Measurements from ENCODE around the gene ZDHHC13. TPM values are rescaled to one million over a fixed set of nuclear protein-coding genes. Genes with fewer than 3 reads are reported as not detected.

Gene ZDHHC13
- polyA plus RNA-seq, 1 donor = 6.7 TPM

- DNase-seq = no peak
These were observed 92.1 kb downstream of the ZDHHC13 start for GRCh38 chr11:19208959-19209546.

- no peak for DNase-seq
These were observed 92.8 kb downstream of the ZDHHC13 start for GRCh38 chr11:19209617-19210370.

GRCh38 chr11:19216021-19216420 lies 99.1 kb downstream of the ZDHHC13 start:
- no peak for DNase-seq

GRCh38 chr11:19216709-19217374 lies 99.9 kb downstream of the ZDHHC13 start:
- DNase-seq = no peak

GRCh38 chr11:19218216-19218615 lies 101.2 kb downstream of the ZDHHC13 start:
- no peak for DNase-seq

GRCh38 chr11:19218786-19219460 lies 102.0 kb downstream of the ZDHHC13 start:
- DNase-seq = peak; percentile 62

GRCh38 chr11:19220903-19221724 lies 104.1 kb downstream of the ZDHHC13 start:
- no peak for DNase-seq

- no peak for DNase-seq
These were observed 108.2 kb downstream of the ZDHHC13 start for GRCh38 chr11:19225123-19225522.

- DNase-seq = no peak
These were observed 108.6 kb downstream of the ZDHHC13 start for GRCh38 chr11:19225581-19225980.

Other genes with a start within 250 kb of the ZDHHC13 start
- not detected for gene MRGPRX1, start 177.8 kb upstream of the ZDHHC13 start, polyA plus RNA-seq (ENCODE audit: insufficient read length)
- gene MRGPRX2, start 56.5 kb upstream of the ZDHHC13 start, polyA plus RNA-seq (ENCODE audit: insufficient read length) = not detected
- gene CSRP3, start 84.8 kb downstream of the ZDHHC13 start, polyA plus RNA-seq (ENCODE audit: insufficient read length) = 496 TPM
- gene E2F8, start 123.8 kb downstream of the ZDHHC13 start, polyA plus RNA-seq (ENCODE audit: insufficient read length) = 19.8 TPM